Adipocyte (in vitro differentiated cells): ENCODE data around the gene CBS.
A peak's percentile ranks its signal among the peaks of the same experiment; 100 is the strongest.
"Not testable (repeated sequence)": the region's sequence is repeated elsewhere in the genome, so short reads cannot be mapped to it uniquely, and the experiment has no call there.

Source experiments
- DNase-seq: peaks from one replicate; pipeline ENCODE4 v3.0.0-alpha.2; 2015; ENCODE audit warnings: low read depth
- H3K27me3 ChIP-seq: replicated peaks from 2 replicates; pipeline ENCODE4 v1.7.0; 2013; ENCODE audit warnings: mild to moderate bottlenecking, low read length, moderate library complexity; ENCODE audit not compliant: control insufficient read depth, insufficient read depth
- H3K36me3 ChIP-seq: 2 replicates; pipeline ENCODE4 v1.7.0; 2013; ENCODE audit warnings: low read length, mild to moderate bottlenecking, moderate library complexity; ENCODE audit not compliant: control insufficient read depth, insufficient read depth, severe bottlenecking
- H3K4me1 ChIP-seq: 2 replicates; pipeline ENCODE4 v1.7.0; 2013; ENCODE audit warnings: mild to moderate bottlenecking, low read length, moderate library complexity; ENCODE audit not compliant: control insufficient read depth, insufficient read depth
- H3K4me3 ChIP-seq: 2 replicates; pipeline ENCODE4 v1.7.0; 2013; ENCODE audit warnings: mild to moderate bottlenecking, low read length, moderate library complexity
- H3K9ac ChIP-seq: 2 replicates; pipeline ENCODE4 v1.7.0; 2013; ENCODE audit warnings: mild to moderate bottlenecking, low read length, moderate library complexity
- H3K9me3 ChIP-seq: 2 replicates; pipeline ENCODE4 v1.7.0; 2013; ENCODE audit warnings: mild to moderate bottlenecking, low read length, moderate library complexity; ENCODE audit not compliant: control insufficient read depth

Gene CBS

GRCh38 chr21:43075170-43076022, at the start of gene CBS:
Gene CBS, minus strand, starts transcription at chr21:43075835. Its CDS starts 3,642 bp downstream, at chr21:43072193.
- H3K4me1 ChIP-seq, H3K9ac ChIP-seq, H3K4me3 ChIP-seq, DNase-seq, H3K36me3 ChIP-seq, H3K9me3 ChIP-seq, H3K27me3 ChIP-seq: not testable (repeated sequence)

GRCh38 chr21:43115956-43116355, 40.3 kb upstream of the CBS start:
- not testable (repeated sequence) for H3K36me3 ChIP-seq, H3K9me3 ChIP-seq, DNase-seq, H3K9ac ChIP-seq, H3K4me1 ChIP-seq, H3K4me3 ChIP-seq, H3K27me3 ChIP-seq

GRCh38 chr21:43114483-43114882, 38.8 kb upstream of the CBS start:
- H3K36me3 ChIP-seq, H3K9ac ChIP-seq, H3K4me3 ChIP-seq, H3K27me3 ChIP-seq, H3K4me1 ChIP-seq, H3K9me3 ChIP-seq, DNase-seq: not testable (repeated sequence)

GRCh38 chr21:43109006-43109405, 33.4 kb upstream of the CBS start:
- DNase-seq, H3K27me3 ChIP-seq, H3K9me3 ChIP-seq, H3K4me1 ChIP-seq, H3K4me3 ChIP-seq, H3K36me3 ChIP-seq, H3K9ac ChIP-seq: not testable (repeated sequence)

- H3K9ac ChIP-seq, H3K36me3 ChIP-seq, H3K4me1 ChIP-seq, DNase-seq, H3K27me3 ChIP-seq, H3K4me3 ChIP-seq, H3K9me3 ChIP-seq: not testable (repeated sequence)
Measured at GRCh38 chr21:43108177-43108576, 32.5 kb upstream of the CBS start.

- not testable (repeated sequence) for H3K27me3 ChIP-seq, H3K9ac ChIP-seq, H3K4me3 ChIP-seq, H3K4me1 ChIP-seq, DNase-seq, H3K36me3 ChIP-seq, H3K9me3 ChIP-seq
Measured at GRCh38 chr21:43107794-43108137, 32.1 kb upstream of the CBS start.

GRCh38 chr21:43106965-43107793, 31.5 kb upstream of the CBS start, which contains the start of gene U2AF1:
Gene U2AF1, minus strand, starts transcription at chr21:43107570. Its CDS starts 76 bp downstream, at chr21:43107494.
- H3K4me1 ChIP-seq, DNase-seq, H3K36me3 ChIP-seq, H3K9me3 ChIP-seq, H3K27me3 ChIP-seq: not testable (repeated sequence)
- Histone ChIP-seq H3K9ac (peak within 1 kb of the TSS; percentile 69), H3K4me3 (peak within 1 kb of the TSS; percentile 66)

- not testable (repeated sequence) for H3K9ac ChIP-seq, H3K4me3 ChIP-seq, H3K36me3 ChIP-seq, H3K9me3 ChIP-seq, DNase-seq, H3K4me1 ChIP-seq, H3K27me3 ChIP-seq
Measured at GRCh38 chr21:43104642-43105041, 29.0 kb upstream of the CBS start.

GRCh38 chr21:43102281-43102680, 26.6 kb upstream of the CBS start:
- not testable (repeated sequence) for H3K27me3 ChIP-seq, H3K9ac ChIP-seq, H3K9me3 ChIP-seq, H3K4me3 ChIP-seq, H3K4me1 ChIP-seq, DNase-seq, H3K36me3 ChIP-seq

GRCh38 chr21:43101676-43102075, 26.0 kb upstream of the CBS start:
- not testable (repeated sequence) for H3K9me3 ChIP-seq, H3K9ac ChIP-seq, DNase-seq

GRCh38 chr21:43101000-43101399, 25.4 kb upstream of the CBS start:
- H3K27me3 ChIP-seq, H3K9me3 ChIP-seq, DNase-seq, H3K4me1 ChIP-seq, H3K4me3 ChIP-seq, H3K36me3 ChIP-seq, H3K9ac ChIP-seq: not testable (repeated sequence)

More at GRCh38 chr21:43101676-43102075, 26.0 kb upstream of the CBS start:
- not testable (repeated sequence) for H3K4me1 ChIP-seq, H3K4me3 ChIP-seq, H3K36me3 ChIP-seq, H3K27me3 ChIP-seq
